Glomerular endothelial cell (primary cell): ENCODE results near the gene TOMT. TPM values are rescaled to one million over a fixed set of nuclear protein-coding genes. Genes with fewer than 3 reads are reported as not detected.

Experiments
- DNase-seq: peaks from one replicate; pipeline ENCODE4 v3.0.0-alpha.2; 2011; ENCODE audit warnings: low read depth, low spot score; ENCODE audit errors: extremely low read depth
- total RNA-seq: library from RNA; depleted of rRNA; stranded (reverse); fragments of >200 nt; gene quantifications from 2 replicates; pipeline ENCODE4 v1.2.3, GENCODE V29; 2015

TOMT gene
- total RNA-seq, 1 donor from 2014 or later, result not detected

- DNase-seq, result no peak
Measured at GRCh38 chr11:72085621-72086351, 19.9 kb upstream of the TOMT start.

- no peak for DNase-seq
Measured at GRCh38 chr11:72088076-72088808, 17.5 kb upstream of the TOMT start.

- no peak for DNase-seq
Measured at GRCh38 chr11:72091292-72091691, 14.4 kb upstream of the TOMT start.

- DNase-seq, result no peak
Measured at GRCh38 chr11:72098741-72099140, 7.0 kb upstream of the TOMT start.

- DNase-seq, result no peak
Measured at GRCh38 chr11:72100009-72100408, 5.7 kb upstream of the TOMT start.

- no peak for DNase-seq
Measured at GRCh38 chr11:72100462-72100861, 5.3 kb upstream of the TOMT start.

- DNase-seq, result no peak
Measured at GRCh38 chr11:72102162-72102561, 3.6 kb upstream of the TOMT start.

GRCh38 chr11:72102631-72102945 is 3.1 kb upstream of the TOMT start:
- DNase-seq, result no peak

- peak; percentile 96 for DNase-seq
Measured at GRCh38 chr11:72102946-72103753, 2.6 kb upstream of the TOMT start, which contains the start of gene LAMTOR1. Gene LAMTOR1 (minus strand): TSS chr11:72103297. CDS start chr11:72103224, 73 bp downstream.

- no peak for DNase-seq
Measured at GRCh38 chr11:72103754-72104167, 2.0 kb upstream of the TOMT start.

GRCh38 chr11:72111300-72112142 is 5.8 kb downstream of the TOMT start:
- DNase-seq, result no peak

GRCh38 chr11:72112143-72112977 is 6.6 kb downstream of the TOMT start, which contains the start of gene ANAPC15:
Gene ANAPC15 (minus strand): TSS chr11:72112695. CDS start chr11:72111276, 1,419 bp downstream.
- peak; percentile 100 for DNase-seq

- no peak for DNase-seq
Measured at GRCh38 chr11:72112978-72113808, 7.5 kb downstream of the TOMT start.

GRCh38 chr11:72114570-72114969 is 8.8 kb downstream of the TOMT start:
- DNase-seq, result no peak

- DNase-seq, result no peak
Measured at GRCh38 chr11:72116019-72116755, 10.5 kb downstream of the TOMT start.

- no peak for DNase-seq
Measured at GRCh38 chr11:72119198-72119597, 13.5 kb downstream of the TOMT start.

GRCh38 chr11:72120930-72121329 is 15.2 kb downstream of the TOMT start:
- DNase-seq, result no peak

GRCh38 chr11:72122607-72123006 is 16.9 kb downstream of the TOMT start:
- no peak for DNase-seq
